Measurements from ENCODE around the gene KIRREL3. TPM values are rescaled to one million over a fixed set of nuclear protein-coding genes. Genes with fewer than 3 reads are reported as not detected.
A peak's percentile ranks its signal among the peaks of the same experiment; 100 is the strongest.

The KIRREL3 gene
- total and polyA plus RNA-seq, 2 of the 8 experiments (the other 6 are each of a cell fraction or from before 2014, with no cell fraction given): 0.29 to 0.32 TPM

- Histone ChIP-seq H3K27ac (ENCODE audit: low read depth, low read length) (no peak overlapping the region), H4K20me1 (replicated peaks in 1 of 2; ENCODE audit: control insufficient read depth in 1 of 2, insufficient read depth in 2 of 2, low read length in 2 of 2) (no peaks in the 10 kb centered on the region), H4K91ac (replicated peaks; ENCODE audit: insufficient read length, low read length) (no peak overlapping the region), H3K9me3 (ENCODE audit: insufficient read depth in 2 of 2, low read depth in 1 of 2, low read length in 1 of 2) (no peaks in the 10 kb centered on the region), H2BK5ac (ENCODE audit: low read depth, low read length) (no peak overlapping the region), H2BK12ac (ENCODE audit: low read depth, low read length) (no peak overlapping the region), H2BK120ac (replicated peaks; ENCODE audit: low read depth, low read length) (no peak overlapping the region), H2AFZ (ENCODE audit: low read length) (no peak overlapping the region), H2BK15ac (ENCODE audit: low read length) (no peak overlapping the region), H4K5ac (ENCODE audit: insufficient read length, low read depth, low read length) (no peak overlapping the region), H3K27me3 (replicated peaks in 1 of 4; ENCODE audit: control insufficient read depth in 3 of 4, extremely low read depth in 1 of 4, insufficient read depth in 3 of 4, low read length in 3 of 4) (no peaks in the 10 kb centered on the region), H3K14ac (ENCODE audit: insufficient read length) (no peak overlapping the region), H3K56ac (replicated peaks; ENCODE audit: insufficient read length, low read depth, low read length) (no peak overlapping the region), H3K23me2 (ENCODE audit: low read depth, low read length) (no peaks in the 10 kb centered on the region; the same call in 1 of the 2 replicates), H2AK5ac (ENCODE audit: low read depth, low read length) (0 out of 2 replicates have a peak overlapping the region, but pooled peaks have one; percentile 53), H3K4ac (replicated peaks; ENCODE audit: insufficient read length, low read depth, low read length) (no peak overlapping the region), H3K9ac (replicated peaks in 1 of 4; ENCODE audit: extremely low read depth in 1 of 4, low read depth in 3 of 4, low read length in 3 of 4) (no peak overlapping the region), H3K4me1 (replicated peaks in 1 of 4; ENCODE audit: control insufficient read depth in 3 of 4, insufficient read depth in 4 of 4, low read length in 3 of 4) (no peaks in the 10 kb centered on the region), H3K4me2 (ENCODE audit: insufficient read depth in 1 of 2, low read depth in 2 of 2, low read length in 2 of 2) (no peak overlapping the region), H3K18ac (ENCODE audit: extremely low read depth, low read length) (no peak overlapping the region), H4K8ac (ENCODE audit: extremely low read depth, insufficient read depth, low read length) (no peak overlapping the region), H3K79me2 (ENCODE audit: control insufficient read depth in 1 of 2, insufficient read depth in 2 of 2, low read length in 2 of 2) (no peaks in the 10 kb centered on the region), H3K36me3 (ENCODE audit: control insufficient read depth in 2 of 4, insufficient read depth in 4 of 4, low read length in 3 of 4) (no peaks in the 10 kb centered on the region), H3K4me3 (ENCODE audit: extremely low read depth in 1 of 4, insufficient read depth in 2 of 4, low read depth in 3 of 4, low read length in 4 of 4) (no peak overlapping the region), H2BK20ac (ENCODE audit: low read length) (no peak overlapping the region), H3K23ac (ENCODE audit: insufficient read length) (no peak overlapping the region), H3K79me1 (ENCODE audit: low read depth, low read length) (no peaks in the 10 kb centered on the region)
- TF ChIP-seq GABPA (IDR thresholded peaks at IDR 0.05; ENCODE audit: borderline replicate concordance, insufficient read depth, low read length) (no peak), PHF8 (conservative IDR thresholded peaks at IDR 0.05; ENCODE audit: low read depth, low read length) (no peak), CHD2 (IDR thresholded peaks at IDR 0.05; ENCODE audit: low read length) (no peak), JUND (IDR thresholded peaks at IDR 0.05; ENCODE audit: low read length) (no peak), MAFK (IDR thresholded peaks at IDR 0.05; ENCODE audit: low read depth, low read length) (no peak), KDM4A (IDR thresholded peaks at IDR 0.05; ENCODE audit: low read depth, low read length, severe bottlenecking) (no peak), RAD21 (IDR thresholded peaks at IDR 0.05 in 1 of 2, conservative IDR thresholded peaks at IDR 0.05 in 1 of 2; ENCODE audit: low read depth in 2 of 2, low read length in 2 of 2) (no peak), POLR2A (IDR thresholded peaks at IDR 0.05; ENCODE audit: control extremely low read depth in 1 of 2, low read depth in 2 of 2, low read length in 2 of 2) (no peak)
- DNase-seq (ENCODE audit: low read depth in 1 of 2, low spot score in 2 of 2) (no peak), FAIRE-seq (no peak)
- POLR2A ChIA-PET (ENCODE audit: partially characterized antibody): no interaction called here
- CTCF ChIA-PET (ENCODE audit: partially characterized antibody): interaction anchor here (0.9 to 2.0 kb wide), 2 partner anchors 12 to 35 kb away, joined by 4 read pairs; no protein-coding TSS in a partner anchor
- 96% methylated on average over 11 of the region's 11 CpGs; no CpG with 5 or more reads in 1 of the 2 experiments for WGBS, 2 experiments (ENCODE audit: extremely low coverage in 1 of 2, insufficient coverage in 1 of 2, insufficient read length in 1 of 2, insufficient replicate concordance in 2 of 2, low coverage in 1 of 2, low lambda C conversion rate in 2 of 2, missing lambda C conversion rate in 1 of 2)
Measured at GRCh38 chr11:126925321-126926093, 75.1 kb downstream of the KIRREL3 start.

Measured in H1 (cell line).